Psoas muscle (tissue), 8 donors: ENCODE measurements around the gene PIK3C2B. TPM values are rescaled to one million over a fixed set of nuclear protein-coding genes. Genes with fewer than 3 reads are reported as not detected.

Experiments used
- ATAC-seq, 4 donors: fragments of 200-7000 bp; cut with Tn5 transposase; one replicate each; pipeline ENCODE4 v1.9.1; 2020; ENCODE audit warnings: moderate library complexity in 3 of 4, mild to moderate bottlenecking in 2 of 4
- DNase-seq, 2 donors: peaks; one replicate each; pipeline ENCODE4 v3.0.0-alpha.2; 2020
- H3K27ac ChIP-seq: fragments of 200-600 bp; one replicate; pipeline ENCODE4 v1.8.0; 2022
- H3K27me3 ChIP-seq, 3 donors: fragments of 200-600 bp in 1 of 3; one replicate each; pipeline versions ENCODE4 v1.6.1 to v1.8.0; 2013 to 2022; ENCODE audit warnings: low read length in 2 of 3, mild to moderate bottlenecking in 2 of 3, moderate library complexity in 1 of 3; ENCODE audit not compliant: insufficient read depth in 3 of 3
- H3K36me3 ChIP-seq, 2 donors: fragments of 200-600 bp in 1 of 2; one replicate each; pipeline versions ENCODE4 v1.6.1 to v1.8.0; 2013 to 2022; ENCODE audit warnings: low read depth in 1 of 2, mild to moderate bottlenecking in 1 of 2, moderate library complexity in 1 of 2; ENCODE audit not compliant: insufficient read depth in 1 of 2
- H3K4me1 ChIP-seq: fragments of 200-600 bp; one replicate; pipeline ENCODE4 v1.8.0; 2022
- H3K4me3 ChIP-seq: fragments of 200-600 bp; one replicate; pipeline ENCODE4 v1.8.0; 2022; ENCODE audit warnings: mild to moderate bottlenecking
- H3K9me3 ChIP-seq: fragments of 200-600 bp; one replicate; pipeline ENCODE4 v1.8.0; 2022
- WGBS, 3 donors: extraction: QIAGEN DNeasy Blood & Tissue Kit; methylation state at CpG; one replicate each; pipeline versions ENCODE4 v1.1.6 to v1.1.7; 2013; 5-methylcytosine and 5-hydroxymethylcytosine counted together
- intact Hi-C, 2 donors: fragments of 100-400 bp; cut with DNase I; formaldehyde crosslinking; loops; one replicate each; pipeline versions ENCODE4 v1.11.0 to v1.14.2; 2022
- polyA plus RNA-seq, 3 donors: library from polyadenylated mRNA; stranded (reverse); fragments of 200-250 nt; gene quantifications; one replicate each; pipeline ENCODE4 v1.2.3, GENCODE V29; 2013
- total RNA-seq, 4 donors: library from RNA; stranded (reverse); fragmentation: NEBNext Ultra II Directional in 2 of 4; extraction: Animal tissue kit (Norgen Biotek cat#: 25700) in 2 of 4; gene quantifications; one replicate each; pipeline versions ENCODE4 v1.2.1 to v1.2.4, GENCODE V29; 2021 to 2023
- TF ChIP-seq, protein P1 (sequence below): fragments of 200-600 bp; IDR thresholded peaks from one replicate; pipeline ENCODE4 v1.8.0; 2022; ENCODE audit warnings: antibody characterized with exemption
- donor health status: healthy with polysubstance abuse.
- donor health status: DM: no; HTN: no; CAD: no; lungs with moderate emphysema.
- donor health status: Bipolar disorder and iron deficiency.
- donor health status: healthy.
- donor health status: DM: yes; HTN: yes; CAD: no.
- donor health status: DM: no; HTN: no; CAD: no.
- donor health status: DM: no; HTN: no; CAD: no.
- donor health status: DM: yes; HTN: yes; CAD: no.

The PIK3C2B gene
- total and polyA plus RNA-seq, 7 donors, result 1.9 to 20.9 (median 8.2) TPM

- H3K4me3 ChIP-seq, result no peak overlapping the region
- no peak for ATAC-seq
- DNase-seq, result no peak
- H3K36me3 ChIP-seq, result peaks cover 0 to 66% of the 10 kb centered on the region in 2 donors
- H3K27ac ChIP-seq, result no peak overlapping the region
- WGBS, 3 donors, result 85 to 88% (median 86%) methylated on average over 4 of the region's 4 CpGs
- TF ChIP-seq, protein P1, sequence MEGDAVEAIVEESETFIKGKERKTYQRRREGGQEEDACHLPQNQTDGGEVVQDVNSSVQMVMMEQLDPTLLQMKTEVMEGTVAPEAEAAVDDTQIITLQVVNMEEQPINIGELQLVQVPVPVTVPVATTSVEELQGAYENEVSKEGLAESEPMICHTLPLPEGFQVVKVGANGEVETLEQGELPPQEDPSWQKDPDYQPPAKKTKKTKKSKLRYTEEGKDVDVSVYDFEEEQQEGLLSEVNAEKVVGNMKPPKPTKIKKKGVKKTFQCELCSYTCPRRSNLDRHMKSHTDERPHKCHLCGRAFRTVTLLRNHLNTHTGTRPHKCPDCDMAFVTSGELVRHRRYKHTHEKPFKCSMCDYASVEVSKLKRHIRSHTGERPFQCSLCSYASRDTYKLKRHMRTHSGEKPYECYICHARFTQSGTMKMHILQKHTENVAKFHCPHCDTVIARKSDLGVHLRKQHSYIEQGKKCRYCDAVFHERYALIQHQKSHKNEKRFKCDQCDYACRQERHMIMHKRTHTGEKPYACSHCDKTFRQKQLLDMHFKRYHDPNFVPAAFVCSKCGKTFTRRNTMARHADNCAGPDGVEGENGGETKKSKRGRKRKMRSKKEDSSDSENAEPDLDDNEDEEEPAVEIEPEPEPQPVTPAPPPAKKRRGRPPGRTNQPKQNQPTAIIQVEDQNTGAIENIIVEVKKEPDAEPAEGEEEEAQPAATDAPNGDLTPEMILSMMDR, result no peak
- no peaks in the 10 kb centered on the region for H3K9me3 ChIP-seq
- intact Hi-C loops, result no loop called here
- H3K4me1 ChIP-seq, result peaks cover 25% of the 10 kb centered on the region
- no peaks in the 10 kb centered on the region for H3K27me3 ChIP-seq
Measured at GRCh38 chr1:204459706-204460105, 34.9 kb downstream of the PIK3C2B start.

DNA sequence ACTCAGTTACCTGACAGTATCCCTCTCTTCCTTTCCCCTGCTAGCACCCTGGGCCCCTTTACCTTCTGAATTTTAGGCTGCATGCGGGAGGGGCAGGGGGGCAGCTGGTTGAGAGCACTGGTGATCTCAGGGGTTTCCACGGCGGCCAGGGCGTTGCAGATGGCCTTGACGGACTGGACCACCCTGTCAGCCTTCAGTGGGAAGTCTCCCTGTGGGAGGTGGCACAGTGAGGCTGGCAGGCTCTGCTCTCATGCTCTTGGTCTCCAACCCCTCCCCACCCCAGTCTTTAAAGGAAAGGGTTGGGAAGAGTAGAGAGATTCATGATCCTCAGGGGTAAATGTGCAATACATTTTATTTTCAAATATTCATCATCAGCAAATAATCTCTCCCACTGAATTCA is 36.9 kb downstream of the PIK3C2B start:
- H3K27me3 ChIP-seq, result no peaks in the 10 kb centered on the region
- H3K4me1 ChIP-seq, result peaks cover 9% of the 10 kb centered on the region
- 70 to 78% (median 77%) methylated on average over 5 of the region's 5 CpGs for WGBS, 3 donors
- H3K36me3 ChIP-seq, result peaks cover 0 to 71% of the 10 kb centered on the region in 2 donors
- intact Hi-C loops, result no loop called here
- ATAC-seq, result no peak
- no peak overlapping the region for H3K27ac ChIP-seq
- DNase-seq, result no peak
- TF ChIP-seq, protein P1, result no peak
- no peak overlapping the region for H3K4me3 ChIP-seq
- H3K9me3 ChIP-seq, result no peaks in the 10 kb centered on the region

DNA sequence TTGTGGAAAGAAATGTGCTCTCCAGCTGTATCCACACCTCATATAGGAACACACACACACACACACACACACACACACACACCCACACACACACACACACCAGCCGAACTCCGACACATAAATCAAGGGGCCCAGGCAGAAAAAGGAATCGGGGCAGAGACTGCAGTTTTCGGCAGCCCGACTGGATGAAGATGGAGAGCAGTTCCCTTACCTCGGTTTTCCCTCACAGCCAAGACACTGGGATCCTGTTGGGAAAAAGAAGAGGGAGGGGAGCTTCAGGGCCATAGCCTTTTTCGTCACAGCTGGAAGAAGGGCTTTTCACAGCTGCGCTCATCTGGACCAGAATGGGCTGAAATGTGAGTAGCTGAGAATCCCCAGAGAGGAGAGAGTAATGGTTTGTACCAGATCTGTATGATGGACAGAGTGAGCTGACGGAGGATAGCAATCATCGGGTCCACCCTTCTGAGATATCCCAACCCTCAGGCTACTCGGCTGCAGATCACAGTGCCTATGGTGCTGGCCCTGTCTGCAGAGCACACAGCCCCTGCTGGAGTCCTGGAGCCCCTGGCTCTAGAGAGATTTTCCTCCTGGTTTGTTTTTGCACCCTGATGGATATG is 37.7 kb downstream of the PIK3C2B start:
- ATAC-seq (peak in 3 of 4 donors; percentile 33 to 61 (median 57)), DNase-seq (no peak)
- 44 to 54% (median 46%) methylated on average over 11 of the region's 11 CpGs for WGBS, 3 donors
- Histone ChIP-seq H3K9me3 (no peaks in the 10 kb centered on the region), H3K27me3 (no peaks in the 10 kb centered on the region), H3K4me1 (peaks cover 10% of the 10 kb centered on the region), H3K4me3 (no peak overlapping the region), H3K27ac (no peak overlapping the region), H3K36me3 (peaks cover 0 to 68% of the 10 kb centered on the region in 2 donors)
- intact Hi-C loops, result no loop called here
- TF ChIP-seq, protein P1, result no peak

GRCh38 chr1:204455831-204456145 is 38.8 kb downstream of the PIK3C2B start:
- no peak for DNase-seq
- 93 to 97% (median 96%) methylated on average over 9 of the region's 9 CpGs for WGBS, 3 donors
- H3K27ac ChIP-seq, result no peak overlapping the region

More at GRCh38 chr1:204455831-204456145, 38.8 kb downstream of the PIK3C2B start:
- Histone ChIP-seq H3K9me3 (no peaks in the 10 kb centered on the region), H3K36me3 (peaks cover 0 to 66% of the 10 kb centered on the region in 2 donors), H3K27me3 (no peaks in the 10 kb centered on the region), H3K4me1 (peaks cover 16% of the 10 kb centered on the region), H3K4me3 (no peak overlapping the region)
- no peak for ATAC-seq
- TF ChIP-seq, protein P1, result no peak
- intact Hi-C loops, result no loop called here
